ENCODE measurements around the gene DLX3. TPM values are rescaled to one million over a fixed set of nuclear protein-coding genes. Genes with fewer than 3 reads are reported as not detected.

Gene DLX3
- total RNA-seq, 2 donors from 2014 or later, result 0.12 TPM; not detected in 1

DNA sequence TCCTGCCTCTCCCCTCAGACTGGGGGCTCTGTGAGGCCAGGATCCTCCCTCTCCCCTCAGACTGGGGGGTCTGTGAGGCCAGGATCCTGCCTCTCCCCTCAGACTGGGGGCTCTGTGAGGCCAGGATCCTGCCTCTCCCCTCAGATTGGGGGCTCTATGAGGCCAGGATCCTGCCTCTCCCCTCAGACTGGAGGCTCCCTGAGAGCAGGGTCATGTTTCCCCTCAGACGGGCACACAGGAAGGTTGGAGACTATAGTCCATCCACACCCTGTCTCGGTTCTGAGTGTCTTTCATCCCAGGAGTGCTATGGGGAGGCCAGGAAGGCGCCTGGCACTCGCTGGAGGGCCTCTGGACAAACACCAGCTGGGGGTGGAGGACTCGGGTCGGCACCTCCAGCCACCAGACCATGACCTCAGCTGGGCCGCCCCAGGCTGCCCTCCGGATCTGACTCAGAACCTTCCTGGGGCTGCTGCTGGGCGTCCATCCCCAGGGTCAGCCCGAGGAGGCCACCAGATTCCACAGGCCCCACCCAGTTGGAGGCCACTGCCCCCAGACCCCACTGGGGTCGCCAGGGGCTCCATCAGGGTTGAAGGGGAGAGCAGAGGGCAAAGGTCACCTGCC is 48.0 kb downstream of the DLX3 start:
- H3K27ac ChIP-seq, result no peak overlapping the region
- TF ChIP-seq CTCF (IDR thresholded peaks at IDR 0.05), result no peak
- H3K9me3 ChIP-seq, result no peaks in the 10 kb centered on the region
- no peak overlapping the region for H3K4me3 ChIP-seq
- H3K4me1 ChIP-seq, result no peaks in the 10 kb centered on the region
- no peak for DNase-seq (ENCODE audit: low spot score)
- H3K36me3 ChIP-seq, result no peaks in the 10 kb centered on the region
- H3K27me3 ChIP-seq, result no peaks in the 10 kb centered on the region

GRCh38 chr17:49946208-49946607 is 48.8 kb downstream of the DLX3 start:
- no peaks in the 10 kb centered on the region for H3K36me3 ChIP-seq
- H3K9me3 ChIP-seq, result no peaks in the 10 kb centered on the region
- no peak for TF ChIP-seq CTCF (IDR thresholded peaks at IDR 0.05)
- no peak overlapping the region for H3K4me3 ChIP-seq
- DNase-seq (ENCODE audit: low spot score), result no peak
- H3K27me3 ChIP-seq, result no peaks in the 10 kb centered on the region
- no peaks in the 10 kb centered on the region for H3K4me1 ChIP-seq
- no peak overlapping the region for H3K27ac ChIP-seq

DNA sequence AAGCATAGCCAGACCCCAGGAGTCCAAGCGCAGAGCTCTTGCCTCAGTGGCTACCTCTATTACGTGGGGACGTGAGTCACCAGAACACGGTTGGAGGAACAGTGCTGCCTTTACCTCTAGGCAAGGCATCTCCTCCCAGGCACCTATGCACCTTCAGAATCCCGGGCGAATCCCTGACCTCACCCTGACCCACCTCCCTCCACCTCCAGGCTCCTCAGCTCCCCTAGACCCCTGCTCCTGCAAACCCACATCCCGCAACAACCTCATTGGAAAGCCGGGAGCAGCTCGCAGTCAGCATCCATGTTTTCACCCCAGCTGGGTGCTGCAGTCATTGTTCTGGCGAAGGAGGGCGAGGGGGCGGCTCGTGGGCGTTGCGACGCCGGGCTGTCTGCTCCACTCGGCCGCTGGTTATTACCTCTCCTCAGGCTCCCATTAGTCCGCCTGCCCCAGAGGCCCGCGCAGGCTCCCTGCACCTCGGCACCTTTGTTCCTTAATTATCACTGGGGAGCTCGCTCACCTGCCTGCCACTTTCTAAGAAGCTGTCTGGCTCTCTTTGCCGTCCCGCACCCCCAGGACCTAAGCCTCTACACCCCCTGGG is 50.7 kb downstream of the DLX3 start:
- Histone ChIP-seq H3K4me1 (no peaks in the 10 kb centered on the region), H3K4me3 (no peak overlapping the region), H3K36me3 (no peaks in the 10 kb centered on the region), H3K27me3 (no peaks in the 10 kb centered on the region), H3K9me3 (no peaks in the 10 kb centered on the region), H3K27ac (no peak overlapping the region)
- no peak for TF ChIP-seq CTCF (IDR thresholded peaks at IDR 0.05)
- DNase-seq (ENCODE audit: low spot score), result no peak

GRCh38 chr17:49942947-49943346 is 52.1 kb downstream of the DLX3 start:
- H3K9me3 ChIP-seq, result no peaks in the 10 kb centered on the region
- DNase-seq (ENCODE audit: low spot score), result no peak
- TF ChIP-seq CTCF (IDR thresholded peaks at IDR 0.05), result no peak
- no peaks in the 10 kb centered on the region for H3K36me3 ChIP-seq
- no peak overlapping the region for H3K4me3 ChIP-seq
- no peaks in the 10 kb centered on the region for H3K4me1 ChIP-seq
- H3K27ac ChIP-seq, result no peak overlapping the region
- no peaks in the 10 kb centered on the region for H3K27me3 ChIP-seq

DNA sequence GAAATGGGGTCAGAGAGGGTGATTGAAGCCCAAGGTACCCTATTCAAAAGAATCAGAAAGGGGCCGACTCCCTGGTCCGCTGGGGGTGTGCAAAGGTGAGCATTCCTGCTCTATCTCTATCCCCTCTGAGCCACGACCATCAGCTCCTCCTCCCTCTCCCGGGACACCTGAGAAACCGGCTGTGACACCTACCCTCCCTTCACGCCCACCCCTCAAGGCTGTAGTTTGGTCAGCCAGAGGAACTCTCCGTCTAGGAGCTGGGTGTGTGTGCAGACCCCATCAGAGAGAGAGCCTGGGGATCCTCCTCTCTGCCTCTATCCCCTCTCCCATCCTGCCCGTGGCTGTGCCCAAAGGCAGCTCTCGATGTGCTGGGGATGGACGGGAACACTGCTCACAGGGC is 53.6 kb downstream of the DLX3 start:
- Histone ChIP-seq H3K9me3 (no peaks in the 10 kb centered on the region), H3K27me3 (no peaks in the 10 kb centered on the region), H3K4me3 (no peak overlapping the region), H3K4me1 (no peaks in the 10 kb centered on the region), H3K36me3 (no peaks in the 10 kb centered on the region), H3K27ac (no peak overlapping the region)
- no peak for DNase-seq (ENCODE audit: low spot score)
- TF ChIP-seq CTCF (IDR thresholded peaks at IDR 0.05), result no peak

Other genes with a start within 250 kb of the DLX3 start
- 10 to 100 TPM; 15.1 to 15.5 TPM for gene FAM117A, start 231.1 kb downstream of the DLX3 start, total RNA-seq
- gene KAT7, start 206.5 kb downstream of the DLX3 start, total RNA-seq, result 10 to 100 TPM; 30.5 to 38.2 TPM
- gene TAC4, start 147.2 kb downstream of the DLX3 start, total RNA-seq, result not detected
- gene DLX4, start 26.0 kb downstream of the DLX3 start, total RNA-seq, result under 1 TPM in 1 of 2 donors, not detected in 1; 0.71 TPM
- 10 to 100 TPM; 29.5 to 61.8 TPM for gene ITGA3, start 60.9 kb upstream of the DLX3 start, total RNA-seq
- 100 to 1,000 TPM; 186 to 214 TPM for gene PDK2, start 100.1 kb upstream of the DLX3 start, total RNA-seq
- 1 to 10 TPM in 1 of 2 donors, under 1 TPM in 1; 0.78 to 1.1 TPM for gene SAMD14, start 134.9 kb upstream of the DLX3 start, total RNA-seq
- gene PPP1R9B, start 155.5 kb upstream of the DLX3 start, total RNA-seq, result 10 to 100 TPM; 16.9 to 24.2 TPM
- gene SGCA, start 170.8 kb upstream of the DLX3 start, total RNA-seq, result 100 to 1,000 TPM; 120 to 207 TPM
- 100 to 1,000 TPM in 1 of 2 donors, 10 to 100 TPM in 1; 19.8 to 180 TPM for gene COL1A1, start 206.4 kb upstream of the DLX3 start, total RNA-seq

All from right atrium auricular region (tissue), 2 donors.